Cardiac muscle cell (in vitro differentiated cells and primary cell): ENCODE results near the gene NFASC. TPM values are rescaled to one million over a fixed set of nuclear protein-coding genes. Genes with fewer than 3 reads are reported as not detected.

Experiments
- DNase-seq, 2 donors: peaks; one replicate each; pipeline versions ENCODE4 v3.0.0 to v3.0.0-alpha.2; 2010 to 2017; ENCODE audit warnings: low read depth in 1 of 2, low spot score in 1 of 2
- H3K27ac ChIP-seq: fragments of 200-600 bp; sonication (generic); 2 replicates; pipeline ENCODE4 v1.5.1; 2016
- H3K27me3 ChIP-seq: fragments of 200-600 bp; sonication (generic); 2 replicates; pipeline ENCODE4 v1.6.0; 2016; ENCODE audit warnings: control low read depth
- H3K36me3 ChIP-seq: fragments of 200-600 bp; sonication (generic); 2 replicates; pipeline ENCODE4 v1.5.1; 2016; ENCODE audit warnings: control low read depth
- H3K4me1 ChIP-seq: fragments of 200-600 bp; sonication (generic); 2 replicates; pipeline ENCODE4 v1.8.1; 2017; ENCODE audit warnings: low read depth, mild to moderate bottlenecking, mixed run types
- H3K4me3 ChIP-seq: fragments of 200-600 bp; sonication (generic); 2 replicates; pipeline ENCODE4 v1.5.1; 2016; ENCODE audit warnings: mild to moderate bottlenecking
- H3K9me3 ChIP-seq: fragments of 200-600 bp; sonication (generic); 2 replicates; pipeline ENCODE4 v1.5.1; 2017; ENCODE audit warnings: low read depth, mild to moderate bottlenecking, control low read depth
- CTCF ChIP-seq: IDR thresholded peaks from 2 replicates; pipeline ENCODE4 v1.5.1; 2012; ENCODE audit warnings: low read depth, mild to moderate bottlenecking, low read length
- polyA plus RNA-seq: library from polyadenylated mRNA; unstranded; fragments of >200 nt; fragmentation: Nextera tagmentation; extraction: Ambion mirVana; gene quantifications from 2 replicates; pipeline ENCODE4 v1.2.1, GENCODE V29; 2016
- total RNA-seq: library from RNA; depleted of rRNA; stranded (reverse); fragments of >200 nt; gene quantifications from 2 replicates; pipeline ENCODE4 v1.2.3, GENCODE V29; 2016

Gene NFASC
- total and polyA plus RNA-seq, 2 experiments from 2014 or later = 0.63 TPM; not detected in 1

- H3K4me1 ChIP-seq = no peaks in the 10 kb centered on the region
- H3K4me3 ChIP-seq = no peak overlapping the region
- peaks cover 4% of the 10 kb centered on the region for H3K27me3 ChIP-seq
- DNase-seq = no peak
- TF ChIP-seq CTCF = no peak
- no peak overlapping the region for H3K27ac ChIP-seq
- no peaks in the 10 kb centered on the region for H3K36me3 ChIP-seq
- H3K9me3 ChIP-seq = no peaks in the 10 kb centered on the region
Observed at GRCh38 chr1:205032508-205032907, 161.8 kb downstream of the NFASC start.

- no peak for TF ChIP-seq CTCF
- DNase-seq = no peak
- no peaks in the 10 kb centered on the region for H3K4me1 ChIP-seq
- no peak overlapping the region for H3K27ac ChIP-seq
- no peaks in the 10 kb centered on the region for H3K36me3 ChIP-seq
- H3K4me3 ChIP-seq = no peak overlapping the region
- H3K9me3 ChIP-seq = no peaks in the 10 kb centered on the region
- peaks cover 49% of the 10 kb centered on the region for H3K27me3 ChIP-seq
Observed at GRCh38 chr1:205037539-205037938, 166.9 kb downstream of the NFASC start.

- H3K4me3 ChIP-seq = no peak overlapping the region
- no peak for TF ChIP-seq CTCF
- no peaks in the 10 kb centered on the region for H3K9me3 ChIP-seq
- H3K36me3 ChIP-seq = no peaks in the 10 kb centered on the region
- H3K27ac ChIP-seq = no peak overlapping the region
- peaks cover 56% of the 10 kb centered on the region for H3K27me3 ChIP-seq
- H3K4me1 ChIP-seq = no peaks in the 10 kb centered on the region
- DNase-seq = no peak
Observed at GRCh38 chr1:205038132-205038786, 167.6 kb downstream of the NFASC start.

GRCh38 chr1:205041001-205041715 lies 170.5 kb downstream of the NFASC start:
- no peak for TF ChIP-seq CTCF
- Histone ChIP-seq H3K4me1 (no peaks in the 10 kb centered on the region), H3K27ac (no peak overlapping the region), H3K4me3 (no peak overlapping the region), H3K36me3 (no peaks in the 10 kb centered on the region), H3K27me3 (peaks cover 85% of the 10 kb centered on the region), H3K9me3 (no peaks in the 10 kb centered on the region)
- no peak for DNase-seq

- DNase-seq = no peak
- H3K4me3 ChIP-seq = no peak overlapping the region
Observed at GRCh38 chr1:205041998-205042910, 171.6 kb downstream of the NFASC start.

More at GRCh38 chr1:205041998-205042910, 171.6 kb downstream of the NFASC start:
- H3K27me3 ChIP-seq = peaks cover 93% of the 10 kb centered on the region
- H3K36me3 ChIP-seq = no peaks in the 10 kb centered on the region
- H3K9me3 ChIP-seq = no peaks in the 10 kb centered on the region
- no peak overlapping the region for H3K27ac ChIP-seq
- no peak for TF ChIP-seq CTCF
- H3K4me1 ChIP-seq = no peaks in the 10 kb centered on the region
